Osteoblast (primary cell): ENCODE results near the gene MED28. TPM values are rescaled to one million over a fixed set of nuclear protein-coding genes. Genes with fewer than 3 reads are reported as not detected.
"Not testable (repeated sequence)": the region's sequence is repeated elsewhere in the genome, so short reads cannot be mapped to it uniquely, and the experiment has no call there.

Source experiments
- DNase-seq: peaks from one replicate; pipeline ENCODE4 v3.0.0; 2011; ENCODE audit warnings: low spot score, mixed read lengths; ENCODE audit not compliant: insufficient read length; ENCODE audit errors: missing footprints
- H2AFZ ChIP-seq: 2 replicates; pipeline ENCODE4 v1.6.0; 2011; ENCODE audit warnings: mild to moderate bottlenecking, low read length
- H3K27ac ChIP-seq: 2 replicates; pipeline ENCODE4 v1.5.1; 2011; ENCODE audit warnings: mild to moderate bottlenecking, low read depth, low read length, moderate library complexity
- H3K27me3 ChIP-seq: 2 replicates; pipeline ENCODE4 v1.6.0; 2012; ENCODE audit warnings: mild to moderate bottlenecking, control low read depth, inconsistent platforms, low read length, moderate library complexity; ENCODE audit not compliant: insufficient read depth
- H3K36me3 ChIP-seq: 2 replicates; pipeline ENCODE4 v1.5.1; 2011; ENCODE audit warnings: mild to moderate bottlenecking, low read length, control low read depth, moderate library complexity; ENCODE audit not compliant: insufficient read depth
- H3K4me1 ChIP-seq: 2 replicates; pipeline ENCODE4 v1.5.1; 2011; ENCODE audit warnings: mild to moderate bottlenecking, low read length, control low read depth, moderate library complexity; ENCODE audit not compliant: insufficient read depth
- H3K4me2 ChIP-seq: 2 replicates; pipeline ENCODE4 v1.6.0; 2011; ENCODE audit warnings: mild to moderate bottlenecking, low read length; ENCODE audit not compliant: insufficient read depth
- H3K4me3 ChIP-seq: fragments of 200-600 bp; sonication (generic); 3 replicates; pipeline ENCODE4 v1.5.1; 2012; ENCODE audit warnings: mild to moderate bottlenecking, low read length, inconsistent platforms; ENCODE audit not compliant: insufficient read depth
- H3K79me2 ChIP-seq: 2 replicates; pipeline ENCODE4 v1.6.0; 2012; ENCODE audit warnings: mild to moderate bottlenecking, low read length, control low read depth, inconsistent platforms; ENCODE audit not compliant: insufficient read depth
- H3K9me3 ChIP-seq: 2 replicates; pipeline ENCODE4 v1.5.1; 2011; ENCODE audit warnings: low read depth, low read length, control low read depth
- H4K20me1 ChIP-seq: 2 replicates; pipeline ENCODE4 v1.6.0; 2012; ENCODE audit warnings: mild to moderate bottlenecking, low read length, control low read depth; ENCODE audit not compliant: insufficient read depth
- CTCF ChIP-seq: IDR thresholded peaks from 2 replicates; pipeline ENCODE4 v1.5.1; 2011; ENCODE audit warnings: mild to moderate bottlenecking, low read depth, low read length, moderate library complexity; ENCODE audit errors: extremely low read depth
- total RNA-seq: library from RNA; depleted of rRNA; stranded (reverse); fragments of >200 nt; gene quantifications from 2 replicates; pipeline ENCODE4 v1.2.3, GENCODE V29; 2012

Gene MED28
- total RNA-seq: 10.9 and 13.3 TPM in 2 replicates

- H3K27me3 ChIP-seq: no peaks in the 10 kb centered on the region
- peaks cover 7% of the 10 kb centered on the region for H3K36me3 ChIP-seq
- H4K20me1 ChIP-seq: peaks cover 47% of the 10 kb centered on the region
- peak within 1 kb of the TSS; percentile 88 for H3K4me3 ChIP-seq
- peak; percentile 95 for DNase-seq
- H2AFZ ChIP-seq: peak within 1 kb of the TSS; percentile 95
- peaks cover 20% of the 10 kb centered on the region for H3K4me1 ChIP-seq
- no peaks in the 10 kb centered on the region for H3K9me3 ChIP-seq
- peak within 1 kb of the TSS; percentile 100 for H3K4me2 ChIP-seq
- peaks cover 52% of the 10 kb centered on the region for H3K79me2 ChIP-seq
- peak within 1 kb of the TSS; percentile 90 for H3K27ac ChIP-seq
- TF ChIP-seq CTCF: no peak
These were observed at the start of gene MED28 for GRCh38 chr4:17614416-17615299. Gene MED28 (plus strand): TSS chr4:17614641. CDS start chr4:17614655, 14 bp downstream.

- DNase-seq: no peak
- Histone ChIP-seq H3K79me2 (no peaks in the 10 kb centered on the region), H2AFZ (no peak overlapping the region), H4K20me1 (no peaks in the 10 kb centered on the region), H3K4me2 (no peak overlapping the region), H3K4me1 (peaks cover 12% of the 10 kb centered on the region), H3K36me3 (no peaks in the 10 kb centered on the region), H3K27ac (no peak overlapping the region), H3K27me3 (no peaks in the 10 kb centered on the region), H3K4me3 (no peak overlapping the region), H3K9me3 (no peaks in the 10 kb centered on the region)
- TF ChIP-seq CTCF: no peak
These were observed 48.6 kb upstream of the MED28 start for GRCh38 chr4:17565846-17566245.

- Histone ChIP-seq H3K27me3 (no peaks in the 10 kb centered on the region), H2AFZ (no peak overlapping the region), H3K9me3 (no peaks in the 10 kb centered on the region), H3K27ac (no peak overlapping the region), H3K79me2 (no peaks in the 10 kb centered on the region), H3K4me1 (peaks cover 4% of the 10 kb centered on the region), H3K36me3 (no peaks in the 10 kb centered on the region), H3K4me2 (no peak overlapping the region), H3K4me3 (no peak overlapping the region), H4K20me1 (no peaks in the 10 kb centered on the region)
- TF ChIP-seq CTCF: no peak
- DNase-seq: no peak
These were observed 47.2 kb upstream of the MED28 start for GRCh38 chr4:17567271-17567670.

GRCh38 chr4:17574206-17574605, 40.2 kb upstream of the MED28 start:
- DNase-seq: peak; percentile 62
- H4K20me1 ChIP-seq: peaks cover 4% of the 10 kb centered on the region
- no peak overlapping the region for H3K4me3 ChIP-seq
- peaks cover 13% of the 10 kb centered on the region for H3K79me2 ChIP-seq
- no peaks in the 10 kb centered on the region for H3K9me3 ChIP-seq
- no peaks in the 10 kb centered on the region for H3K27me3 ChIP-seq
- H3K36me3 ChIP-seq: no peaks in the 10 kb centered on the region
- no peak overlapping the region for H3K27ac ChIP-seq
- H3K4me2 ChIP-seq: no peak overlapping the region
- no peak overlapping the region for H2AFZ ChIP-seq
- TF ChIP-seq CTCF: no peak
- H3K4me1 ChIP-seq: peaks cover 15% of the 10 kb centered on the region

GRCh38 chr4:17575177-17575576, 39.3 kb upstream of the MED28 start:
- H2AFZ ChIP-seq, H3K9me3 ChIP-seq, H3K27ac ChIP-seq, DNase-seq, H3K27me3 ChIP-seq, H3K4me2 ChIP-seq, H3K36me3 ChIP-seq, H4K20me1 ChIP-seq, H3K4me3 ChIP-seq: not testable (repeated sequence)
- Histone ChIP-seq H3K79me2 (peaks cover 16% of the 10 kb centered on the region), H3K4me1 (peaks cover 16% of the 10 kb centered on the region)
